BLaER1 (cell line): ENCODE data around the gene ZFP62.
A peak's percentile ranks its signal among the peaks of the same experiment; 100 is the strongest.

Experiments
- H3K27ac ChIP-seq: shearing (Covaris generic); formaldehyde crosslinking; 2 replicates; pipeline ENCODE4 v1.8.1; 2022
- H3K27me3 ChIP-seq: shearing (Covaris generic); formaldehyde crosslinking; 2 replicates; pipeline ENCODE4 v1.8.1; 2022
- H3K36me3 ChIP-seq: shearing (Covaris generic); formaldehyde crosslinking; 2 replicates; pipeline ENCODE4 v1.8.1; 2022
- H3K4me1 ChIP-seq: shearing (Covaris generic); formaldehyde crosslinking; 2 replicates; pipeline ENCODE4 v1.8.1; 2022
- H3K4me2 ChIP-seq: shearing (Covaris generic); formaldehyde crosslinking; 2 replicates; pipeline ENCODE4 v1.8.1; 2022
- H3K4me3 ChIP-seq: shearing (Covaris generic); formaldehyde crosslinking; 2 replicates; pipeline ENCODE4 v1.8.1; 2022
- H3K9ac ChIP-seq: shearing (Covaris generic); formaldehyde crosslinking; 2 replicates; pipeline ENCODE4 v1.8.1; 2022
- H3K9me3 ChIP-seq: shearing (Covaris generic); formaldehyde crosslinking; 2 replicates; pipeline ENCODE4 v1.8.1; 2022
- H4K20me1 ChIP-seq: shearing (Covaris generic); formaldehyde crosslinking; 2 replicates; pipeline ENCODE4 v1.8.1; 2022
- Cebpa-rat ChIP-seq: shearing (Covaris generic); IDR thresholded peaks from 2 replicates; pipeline ENCODE4 v1.8.1; 2022

ZFP62 gene

GRCh38 chr5:180866985-180867384, 5.9 kb upstream of the ZFP62 start:
- Histone ChIP-seq H3K4me1 (peaks cover 4% of the 10 kb centered on the region; the same call in 1 of the 2 replicates), H3K27me3 (no peaks in the 10 kb centered on the region), H3K4me3 (no peak overlapping the region), H3K9ac (no peak overlapping the region), H3K27ac (no peak overlapping the region), H3K4me2 (no peak overlapping the region), H3K36me3 (no peaks in the 10 kb centered on the region), H3K9me3 (no peaks in the 10 kb centered on the region), H4K20me1 (no peaks in the 10 kb centered on the region)
- TF ChIP-seq Cebpa-rat, result no peak

- Histone ChIP-seq H3K36me3 (no peaks in the 10 kb centered on the region), H3K9me3 (no peaks in the 10 kb centered on the region), H3K4me2 (no peak overlapping the region), H3K4me3 (no peak overlapping the region), H4K20me1 (no peaks in the 10 kb centered on the region), H3K9ac (no peak overlapping the region), H3K27me3 (no peaks in the 10 kb centered on the region), H3K27ac (no peak overlapping the region), H3K4me1 (peaks cover 9% of the 10 kb centered on the region; the same call in 1 of the 2 replicates)
- no peak for TF ChIP-seq Cebpa-rat
These were observed 5.1 kb upstream of the ZFP62 start for GRCh38 chr5:180865981-180866695.

DNA sequence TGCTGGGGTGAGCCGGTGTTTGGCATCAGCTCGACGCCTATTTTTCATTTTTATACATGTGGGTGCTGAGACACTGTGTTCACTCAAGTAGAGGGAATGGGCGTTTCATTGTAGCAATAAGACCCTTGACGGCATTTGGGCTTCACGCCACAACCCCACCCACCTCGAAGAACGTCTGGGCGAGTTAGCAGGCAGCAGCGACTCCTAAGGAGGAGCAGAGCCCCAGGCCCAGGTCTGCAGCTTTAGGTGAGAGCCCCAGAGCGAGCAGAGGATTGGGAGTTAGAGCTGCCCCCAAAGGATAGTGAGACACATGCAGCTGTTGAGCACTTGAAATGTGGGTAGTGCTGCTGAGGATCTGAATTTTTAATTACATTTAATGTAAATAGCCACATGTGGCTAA, 1.6 kb upstream of the ZFP62 start:
- no peak overlapping the region for H3K4me2 ChIP-seq
- H3K9me3 ChIP-seq, result no peaks in the 10 kb centered on the region
- no peak overlapping the region for H3K9ac ChIP-seq
- no peak overlapping the region; the same call in 1 of the 2 replicates for H3K27ac ChIP-seq
- TF ChIP-seq Cebpa-rat, result no peak
- H3K27me3 ChIP-seq, result no peaks in the 10 kb centered on the region
- H4K20me1 ChIP-seq, result no peaks in the 10 kb centered on the region
- H3K4me1 ChIP-seq, result peaks cover 24% of the 10 kb centered on the region
- peaks cover 7% of the 10 kb centered on the region; the same call in 1 of the 2 replicates for H3K36me3 ChIP-seq
- H3K4me3 ChIP-seq, result no peak overlapping the region

DNA sequence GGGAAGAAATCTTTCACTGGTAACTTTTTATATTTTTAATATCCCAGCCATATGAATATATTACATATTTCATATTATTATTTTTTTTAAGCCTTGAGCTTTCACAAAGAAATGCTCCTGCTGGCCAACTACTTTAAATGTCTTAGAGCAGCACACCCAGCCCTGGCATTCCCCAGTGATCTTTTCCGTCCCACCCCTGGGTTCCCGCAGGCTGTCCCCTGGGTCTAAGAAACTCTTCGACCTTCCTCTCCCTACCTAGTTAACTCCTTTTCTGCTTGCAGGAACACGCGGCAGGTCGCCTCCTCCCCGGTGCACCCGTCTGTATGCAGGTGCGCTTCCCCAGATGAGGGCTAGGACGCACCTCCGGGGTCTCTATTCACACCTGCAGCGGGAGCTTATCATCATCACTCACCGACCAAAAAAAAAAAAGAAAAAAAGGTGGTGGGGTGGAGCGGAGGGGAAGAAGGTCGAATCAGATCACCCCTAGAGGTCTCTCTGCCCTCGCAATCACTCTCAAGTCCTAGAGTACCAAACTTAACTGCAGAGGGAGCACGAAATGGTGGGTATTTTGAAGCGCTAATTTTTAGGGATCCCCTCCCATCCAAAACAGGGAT, 696 bp downstream of the ZFP62 start:
- Histone ChIP-seq H3K27me3 (no peaks in the 10 kb centered on the region), H3K4me2 (peak overlapping the region; percentile 85), H3K4me1 (peaks cover 24% of the 10 kb centered on the region), H3K9me3 (no peaks in the 10 kb centered on the region), H3K27ac (peak overlapping the region; percentile 96), H3K4me3 (peak overlapping the region; percentile 93), H4K20me1 (no peaks in the 10 kb centered on the region), H3K9ac (peak overlapping the region; percentile 94), H3K36me3 (peaks cover 27% of the 10 kb centered on the region)
- no peak for TF ChIP-seq Cebpa-rat

DNA sequence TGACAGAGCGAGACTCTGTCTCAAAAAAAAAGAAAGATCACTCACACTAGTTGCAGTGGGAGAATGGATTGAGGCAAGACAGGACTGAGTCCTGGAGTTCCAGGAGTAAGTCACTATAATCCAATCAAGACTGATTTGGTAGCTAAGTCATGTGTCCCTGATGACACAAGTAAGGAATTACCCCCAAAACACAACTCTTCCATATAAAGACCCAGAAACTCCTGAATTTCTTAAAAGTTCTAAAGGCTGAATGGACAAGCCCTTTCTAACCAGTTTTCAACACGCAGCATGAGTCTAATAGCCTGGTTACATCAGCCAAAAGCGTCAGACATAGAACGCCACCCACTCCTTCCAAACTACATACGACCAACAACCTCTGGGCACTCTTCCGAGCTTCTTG, 2.5 kb downstream of the ZFP62 start:
- H3K4me2 ChIP-seq, result no peak overlapping the region
- TF ChIP-seq Cebpa-rat, result no peak
- H3K27ac ChIP-seq, result no peak overlapping the region
- H3K4me1 ChIP-seq, result peaks cover 24% of the 10 kb centered on the region
- no peaks in the 10 kb centered on the region for H3K9me3 ChIP-seq
- no peak overlapping the region for H3K9ac ChIP-seq
- peaks cover 42% of the 10 kb centered on the region for H3K36me3 ChIP-seq
- no peak overlapping the region for H3K4me3 ChIP-seq
- H3K27me3 ChIP-seq, result no peaks in the 10 kb centered on the region
- H4K20me1 ChIP-seq, result 0 out of 2 replicates have a peak, but pooled peaks cover 4% of the 10 kb centered on the region

DNA sequence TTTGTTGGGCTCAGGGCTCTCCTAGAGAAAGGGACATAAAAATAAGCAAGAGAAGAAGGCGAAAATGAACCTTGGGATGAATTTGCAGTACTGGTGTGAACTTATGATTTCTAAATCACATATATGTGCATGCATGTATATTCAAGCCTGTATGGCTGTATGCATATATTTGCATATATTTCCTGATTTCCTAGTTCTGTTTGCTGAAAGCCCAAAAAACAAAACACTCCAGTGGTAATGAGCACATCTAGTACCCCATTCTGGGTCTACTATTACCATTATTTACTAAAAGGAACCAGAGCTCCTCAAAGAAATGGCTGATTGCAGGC, 7.3 kb downstream of the ZFP62 start:
- H3K36me3 ChIP-seq, result peaks cover 78% of the 10 kb centered on the region
- no peak overlapping the region for H3K27ac ChIP-seq
- no peaks in the 10 kb centered on the region for H3K27me3 ChIP-seq
- peaks cover 38% of the 10 kb centered on the region for H3K9me3 ChIP-seq
- no peak overlapping the region for H3K9ac ChIP-seq
- H3K4me1 ChIP-seq, result no peaks in the 10 kb centered on the region
- 0 out of 2 replicates have a peak, but pooled peaks cover 4% of the 10 kb centered on the region for H4K20me1 ChIP-seq
- no peak for TF ChIP-seq Cebpa-rat
- H3K4me2 ChIP-seq, result no peak overlapping the region
- no peak overlapping the region for H3K4me3 ChIP-seq

DNA sequence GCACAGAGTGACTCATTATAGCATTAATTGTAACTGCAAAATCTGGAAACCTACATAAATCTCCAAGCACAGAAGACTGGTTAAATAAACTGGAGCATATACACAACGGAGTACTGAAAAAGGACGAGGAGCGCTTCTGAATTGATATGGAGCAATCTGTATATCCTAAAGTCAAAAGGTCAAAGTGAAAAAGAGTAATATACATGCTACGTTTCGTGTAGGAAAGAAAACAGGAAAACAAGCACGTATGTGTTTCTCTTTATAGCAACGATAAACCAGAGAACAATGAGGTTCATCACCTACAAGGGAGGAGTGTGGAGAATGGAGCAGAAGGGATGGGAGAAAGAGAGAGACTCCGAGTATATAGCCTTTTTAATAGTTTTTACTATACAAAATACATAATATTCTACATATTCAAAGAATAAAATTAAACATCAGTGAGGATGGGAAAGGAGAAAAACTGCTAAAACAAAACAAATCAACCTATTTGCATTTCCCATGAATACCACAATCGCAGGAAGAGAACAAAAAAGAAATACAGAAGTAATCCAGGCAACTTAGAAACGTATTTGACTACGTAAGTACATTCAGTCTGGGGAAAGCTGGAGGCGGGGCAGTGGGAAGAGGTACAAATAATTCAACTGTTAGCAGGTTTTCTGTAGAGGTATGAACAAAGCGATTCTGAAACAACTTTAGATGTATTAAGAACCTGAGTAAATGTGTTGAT, 7.8 kb downstream of the ZFP62 start:
- Histone ChIP-seq H3K36me3 (peaks cover 78% of the 10 kb centered on the region), H3K4me3 (no peak overlapping the region)
- no peak for TF ChIP-seq Cebpa-rat

DNA sequence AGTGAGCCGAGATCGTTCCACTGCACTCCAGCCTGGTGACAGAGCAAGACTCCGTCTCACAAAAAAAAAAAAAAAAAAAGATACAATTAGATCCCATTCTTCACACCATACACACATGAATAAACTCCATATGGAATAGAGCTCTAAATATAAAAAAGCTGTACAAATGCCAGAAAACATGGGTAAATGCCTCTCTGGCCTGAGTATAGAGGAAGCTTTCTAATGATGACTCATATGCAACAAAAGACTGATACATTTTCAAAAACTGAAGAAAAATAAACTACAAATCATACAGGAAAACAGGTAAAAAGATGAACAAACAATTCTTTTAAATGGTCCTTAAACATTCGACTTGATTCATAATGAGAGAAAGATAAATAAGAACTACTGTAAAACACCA, 8.6 kb downstream of the ZFP62 start:
- H3K27ac ChIP-seq, result no peak overlapping the region
- H3K9ac ChIP-seq, result no peak overlapping the region
- H3K36me3 ChIP-seq, result peaks cover 83% of the 10 kb centered on the region
- no peak for TF ChIP-seq Cebpa-rat
- H4K20me1 ChIP-seq, result 0 out of 2 replicates have a peak, but pooled peaks cover 4% of the 10 kb centered on the region
- H3K4me2 ChIP-seq, result no peak overlapping the region
- no peaks in the 10 kb centered on the region for H3K27me3 ChIP-seq
- H3K9me3 ChIP-seq, result peaks cover 51% of the 10 kb centered on the region
- H3K4me3 ChIP-seq, result no peak overlapping the region
- no peaks in the 10 kb centered on the region for H3K4me1 ChIP-seq

More for the DNA sequence above, 7.8 kb downstream of the ZFP62 start:
- no peaks in the 10 kb centered on the region for H3K4me1 ChIP-seq
- H3K9ac ChIP-seq, result no peak overlapping the region
- no peak overlapping the region for H3K4me2 ChIP-seq
- H3K9me3 ChIP-seq, result peaks cover 43% of the 10 kb centered on the region
- 0 out of 2 replicates have a peak, but pooled peaks cover 4% of the 10 kb centered on the region for H4K20me1 ChIP-seq
- no peaks in the 10 kb centered on the region for H3K27me3 ChIP-seq
- H3K27ac ChIP-seq, result no peak overlapping the region

DNA sequence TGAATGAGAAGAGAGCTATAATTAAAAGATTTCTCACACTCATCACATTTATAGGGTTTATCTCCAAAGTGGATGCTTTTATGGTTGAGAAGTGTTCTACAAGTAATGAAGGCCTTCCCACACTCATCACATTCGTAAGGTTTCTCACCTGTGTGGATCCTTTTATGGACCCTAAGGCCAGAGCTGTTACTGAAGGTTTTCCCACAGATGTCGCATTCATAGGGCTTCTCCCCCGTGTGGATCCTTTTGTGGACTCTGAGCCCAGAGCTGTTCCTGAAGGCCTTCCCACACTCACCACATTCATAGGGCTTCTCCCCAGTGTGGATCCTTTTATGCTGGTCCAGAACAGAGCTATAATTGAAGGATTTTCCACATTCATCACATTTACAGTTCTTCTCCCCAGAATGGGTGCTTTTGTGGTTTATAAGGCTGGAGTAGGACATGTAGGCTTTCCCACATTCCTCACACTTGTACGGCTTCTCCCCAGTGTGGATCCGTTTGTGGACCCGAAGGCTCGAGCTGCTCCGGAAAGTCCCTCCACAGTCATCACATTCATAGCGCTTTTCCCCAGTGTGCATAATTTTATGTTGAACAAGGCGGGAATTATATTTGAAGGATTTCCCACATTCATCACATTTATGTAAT, 10.5 kb downstream of the ZFP62 start:
- Histone ChIP-seq H3K9me3 (peaks cover 51% of the 10 kb centered on the region), H3K9ac (no peak overlapping the region), H3K27ac (no peak overlapping the region), H4K20me1 (0 out of 2 replicates have a peak, but pooled peaks cover 4% of the 10 kb centered on the region), H3K4me2 (no peak overlapping the region), H3K36me3 (peaks cover 85% of the 10 kb centered on the region), H3K4me3 (peak overlapping the region; percentile 44), H3K4me1 (no peaks in the 10 kb centered on the region), H3K27me3 (no peaks in the 10 kb centered on the region)
- no peak for TF ChIP-seq Cebpa-rat
